K562 (cell line): ENCODE data around the gene GGT1. TPM values are rescaled to one million over a fixed set of nuclear protein-coding genes. Genes with fewer than 3 reads are reported as not detected.
A peak's percentile ranks its signal among the peaks of the same experiment; 100 is the strongest.

Experiments
- ATAC-seq: fragments of 200-7000 bp; cut with Tn5 transposase; 3 replicates; pipeline ENCODE4 v1.9.1; 2020; ENCODE audit warnings: moderate library complexity
- BruUV-seq: library from RNA; stranded (reverse); fragments of 400-500 nt; replicated peaks from 2 replicates; lab custom pipeline; 2021; lab: Mats Ljungman, UMichigan
- CTCF ChIA-PET: fragments of 300-600 bp; formaldehyde crosslinking; extraction: SDS; loops from one replicate; lab custom pipeline; 2021; ENCODE audit warnings: low intra/inter-chr PET ratio; lab: Yijun Ruan, JAX
- POLR2A ChIA-PET: fragments of 300-600, 350-650 bp; sonication (Branson Sonifier 250); formaldehyde crosslinking; extraction: SDS; loops from one replicate; lab custom pipeline; 2021; ENCODE audit warnings: antibody characterized with exemption, inconsistent platforms; lab: Yijun Ruan, JAX
- DNase-seq, 4 experiments: peaks; one replicate each; pipeline versions ENCODE4 v3.0.0 to v3.0.0-alpha.2; 2011 to 2018; ENCODE audit warnings: low spot score in 3 of 4, mixed read lengths in 3 of 4; ENCODE audit errors: extremely low read depth in 1 of 4
- FAIRE-seq: peaks from 2 replicates; lab custom pipeline; 2011; peaks lifted over from hg19 to GRCh38; lab: Jason Lieb, UNC
- H2AFZ ChIP-seq: 2 replicates; pipeline ENCODE4 v1.6.0; 2011; ENCODE audit warnings: low read depth, low read length, control low read depth, inconsistent platforms
- H3K27ac ChIP-seq: fragments of 200-600 bp; 3 replicates; pipeline ENCODE4 v1.8.0; 2011; ENCODE audit warnings: low read depth, mild to moderate bottlenecking, control low read depth, inconsistent platforms, low read length, moderate library complexity, mixed read lengths; ENCODE audit errors: extremely low read depth
- H3K27me3 ChIP-seq, 2 experiments: fragments of 300-600 bp in 1 of 2; 2 replicates in 1 of 2; 3 replicates in 1 of 2; pipeline versions ENCODE4 v1.6.0 to v1.8.0; 2011; ENCODE audit warnings: inconsistent platforms in 2 of 2, low read length in 2 of 2, mild to moderate bottlenecking in 1 of 2, mixed read lengths in 1 of 2, moderate library complexity in 1 of 2; ENCODE audit not compliant: control insufficient read depth in 2 of 2, insufficient read depth in 2 of 2
- H3K36me3 ChIP-seq: fragments of 300-600 bp; 3 replicates; pipeline ENCODE4 v1.8.0; 2011; ENCODE audit warnings: mild to moderate bottlenecking, low read length, inconsistent platforms; ENCODE audit not compliant: control insufficient read depth, insufficient read depth
- H3K4me1 ChIP-seq, 2 experiments: fragments of 200-600 bp in 1 of 2; replicated peaks in 1 of 2; 2 replicates in 1 of 2; 3 replicates in 1 of 2; pipeline versions ENCODE4 v1.5.1 to v1.8.0; 2011; ENCODE audit warnings: inconsistent platforms in 2 of 2, low read length in 2 of 2, mild to moderate bottlenecking in 1 of 2, mixed read lengths in 1 of 2, moderate library complexity in 1 of 2; ENCODE audit not compliant: control insufficient read depth in 2 of 2, insufficient read depth in 2 of 2
- H3K4me2 ChIP-seq: 2 replicates; pipeline ENCODE4 v1.6.1; 2011; ENCODE audit warnings: low read length, control low read depth, inconsistent platforms, mixed read lengths; ENCODE audit not compliant: insufficient read depth
- H3K4me3 ChIP-seq: fragments of 200-600 bp; sonication (generic), shearing (Covaris generic); 2 replicates; pipeline ENCODE4 v1.5.1; 2016; ENCODE audit warnings: control low read depth, inconsistent platforms
- H3K79me2 ChIP-seq: fragments of 200-600 bp; 3 replicates; pipeline ENCODE4 v1.8.0; 2011; ENCODE audit warnings: low read length, inconsistent platforms; ENCODE audit not compliant: control insufficient read depth, insufficient read depth
- H3K9ac ChIP-seq, 2 experiments: 2 replicates each; pipeline versions ENCODE4 v1.6.0 to v1.6.1; 2011; ENCODE audit warnings: low read depth in 2 of 2, low read length in 2 of 2, control low read depth in 1 of 2, inconsistent platforms in 1 of 2, mild to moderate bottlenecking in 1 of 2, mixed read lengths in 1 of 2; ENCODE audit not compliant: insufficient read depth in 1 of 2
- H3K9me1 ChIP-seq: one replicate; pipeline ENCODE4 v1.6.0; 2011; ENCODE audit warnings: inconsistent platforms, mild to moderate bottlenecking, low read length, moderate library complexity; ENCODE audit not compliant: control insufficient read depth, insufficient read depth
- H3K9me3 ChIP-seq: replicated peaks from 2 replicates; pipeline ENCODE4 v1.5.1; 2011; ENCODE audit warnings: low read depth, low read length, inconsistent platforms; ENCODE audit not compliant: control insufficient read depth, insufficient read depth
- H4K20me1 ChIP-seq: replicated peaks from 2 replicates; pipeline ENCODE4 v1.6.1; 2011; ENCODE audit warnings: low read length, inconsistent platforms, mixed read lengths; ENCODE audit not compliant: control insufficient read depth, insufficient read depth
- EP300 ChIP-seq: IDR thresholded peaks from 2 replicates; pipeline ENCODE4 v1.6.1; 2012; ENCODE audit warnings: low read length, improper control_type of control experiment
- FOXA3 ChIP-seq, 2 experiments: fragments of 450-650 bp in 1 of 2; sonication (generic) in 1 of 2; formaldehyde crosslinking; IDR thresholded peaks in 1 of 2; conservative IDR thresholded peaks in 1 of 2; 2 replicates each; pipeline versions ENCODE4 v1.4.0 to v1.8.0; 2020 to 2022; ENCODE audit warnings: mild to moderate bottlenecking in 2 of 2, missing genetic modification reagents in 1 of 2
- GABPB2 ChIP-seq: fragments of 250-450 bp; sonication (Bioruptor Pico); conservative IDR thresholded peaks from 2 replicates; pipeline ENCODE4 v1.5.1; 2021; ENCODE audit warnings: mild to moderate bottlenecking
- GTF2E2 ChIP-seq: fragments of 200-800 bp; sonication (Bioruptor generic); IDR thresholded peaks from 2 replicates; pipeline ENCODE4 v1.6.1; 2016; ENCODE audit warnings: missing genetic modification characterization, missing compliant biosample characterization
- HOXB6 ChIP-seq: fragments of 250-450 bp; sonication (Bioruptor Pico); IDR thresholded peaks from 2 replicates; pipeline ENCODE4 v1.5.1; 2022; ENCODE audit warnings: mild to moderate bottlenecking, borderline replicate concordance
- MAFK ChIP-seq: IDR thresholded peaks from 2 replicates; pipeline ENCODE4 v1.6.1; 2011; ENCODE audit warnings: low read length, improper control_type of control experiment
- MXI1 ChIP-seq: IDR thresholded peaks from 2 replicates; pipeline ENCODE4 v1.6.1; 2011; ENCODE audit warnings: low read depth, mild to moderate bottlenecking, improper control_type of control experiment, low read length
- NFXL1 ChIP-seq: fragments of 450-650 bp; formaldehyde crosslinking; IDR thresholded peaks from 2 replicates; pipeline ENCODE4 v1.4.0; 2021; ENCODE audit warnings: mild to moderate bottlenecking
- SREBF1 ChIP-seq: fragments of 150-350 bp; IDR thresholded peaks from 2 replicates; pipeline ENCODE4 v1.6.1; 2014; ENCODE audit warnings: antibody characterized with exemption, low read depth, low read length, borderline replicate concordance
- SRF ChIP-seq, 2 experiments: fragments of 250-450, 450-650 bp in 1 of 2; sonication (Bioruptor Pico) in 1 of 2; sonication (generic) in 1 of 2; formaldehyde crosslinking; IDR thresholded peaks; 2 replicates each; pipeline versions ENCODE4 v1.5.0 to v1.5.1; 2020 to 2022; ENCODE audit warnings: mild to moderate bottlenecking in 1 of 2, missing genetic modification reagents in 1 of 2
- SRSF3 ChIP-seq: fragments of 200-400 bp; formaldehyde crosslinking; IDR thresholded peaks from 2 replicates; pipeline ENCODE4 v1.6.1; 2016; ENCODE audit warnings: mild to moderate bottlenecking, low read length, moderate library complexity; ENCODE audit not compliant: insufficient read depth
- YY1 ChIP-seq, 3 experiments: IDR thresholded peaks; 2 replicates each; pipeline ENCODE4 v1.6.1; 2011; ENCODE audit warnings: low read length in 2 of 3, mild to moderate bottlenecking in 2 of 3, moderate library complexity in 2 of 3, borderline replicate concordance in 1 of 3, control low read depth in 1 of 3, low read depth in 1 of 3; ENCODE audit not compliant: insufficient read depth in 3 of 3, insufficient replicate concordance in 2 of 3, control insufficient read depth in 1 of 3, insufficient read length in 1 of 3; ENCODE audit errors: extremely low read depth in 1 of 3
- ZNF311 ChIP-seq: fragments of 250-450 bp; sonication (Bioruptor Pico); IDR thresholded peaks from 2 replicates; pipeline ENCODE4 v1.4.0; 2020; ENCODE audit warnings: mild to moderate bottlenecking, moderate library complexity
- WGBS: fragments of 100-300 bp; shearing (Covaris generic); methylation state at CpG from one replicate; pipeline ENCODE4 v1.1.6; 2016; ENCODE audit warnings: low coverage, mixed read lengths; ENCODE audit not compliant: insufficient coverage; ENCODE audit errors: missing lambda C conversion rate; 5-methylcytosine and 5-hydroxymethylcytosine counted together
- in situ Hi-C: fragments of 300-500 bp; cut with MboI; formaldehyde crosslinking; loops from 4 replicates; pipeline ENCODE4 v1.15.0; 2018; ENCODE audit warnings: inconsistent platforms, mixed read lengths
- intact Hi-C: fragments of 100-400 bp; cut with micrococcal nuclease; formaldehyde crosslinking; loops from 2 replicates; pipeline ENCODE4 v1.14.2; 2022
- polyA plus RNA-seq, 8 experiments: library from polyadenylated mRNA; depleted of rRNA in 4 of 8; stranded (reverse) in 5 of 8; unstranded in 3 of 8; fragments of >200 nt; fragmentation: Nextera tagmentation in 2 of 8; fragmentation: Illumina TruSeq in 1 of 8; extraction: Ambion mirVana in 2 of 8; extraction: Trizol in 1 of 8; gene quantifications; 2 replicates each; pipeline versions ENCODE4 v1.2.1 to v1.2.3, GENCODE V29; 2011 to 2014; ENCODE audit warnings: inconsistent platforms in 1 of 8, missing spikeins in 1 of 8
- total RNA-seq, 7 experiments: library from RNA; depleted of rRNA in 6 of 7; stranded (reverse); fragments of >200 nt in 6 of 7; fragmentation: Illumina TruSeq in 2 of 7; extraction: Trizol in 2 of 7; gene quantifications; 2 replicates each; pipeline versions ENCODE4 v1.2.1 to v1.2.3, GENCODE V29; 2011 to 2021; ENCODE audit warnings: low replicate concordance in 1 of 7
- TF ChIP-seq, protein P1 (sequence below): fragments of 450-650 bp; IDR thresholded peaks from 2 replicates; pipeline ENCODE4 v1.6.1; 2017; ENCODE audit warnings: antibody characterized with exemption
- TF ChIP-seq, protein P2 (sequence below), 2 experiments: IDR thresholded peaks; 2 replicates each; pipeline ENCODE4 v1.6.1; 2012; ENCODE audit warnings: improper control_type of control experiment in 2 of 2, low read depth in 2 of 2, low read length in 2 of 2, borderline replicate concordance in 1 of 2
- TF ChIP-seq, protein P3 (sequence below): fragments of 250-450 bp; sonication (Bioruptor Pico); IDR thresholded peaks from 2 replicates; pipeline ENCODE4 v1.6.1; 2021; ENCODE audit warnings: mild to moderate bottlenecking

Gene GGT1
- total and polyA plus RNA-seq, 9 of the 15 experiments (the other 6 are each of a cell fraction or from before 2014, with no cell fraction given), result 0.46 to 11.8 (median 6.9) TPM

DNA sequence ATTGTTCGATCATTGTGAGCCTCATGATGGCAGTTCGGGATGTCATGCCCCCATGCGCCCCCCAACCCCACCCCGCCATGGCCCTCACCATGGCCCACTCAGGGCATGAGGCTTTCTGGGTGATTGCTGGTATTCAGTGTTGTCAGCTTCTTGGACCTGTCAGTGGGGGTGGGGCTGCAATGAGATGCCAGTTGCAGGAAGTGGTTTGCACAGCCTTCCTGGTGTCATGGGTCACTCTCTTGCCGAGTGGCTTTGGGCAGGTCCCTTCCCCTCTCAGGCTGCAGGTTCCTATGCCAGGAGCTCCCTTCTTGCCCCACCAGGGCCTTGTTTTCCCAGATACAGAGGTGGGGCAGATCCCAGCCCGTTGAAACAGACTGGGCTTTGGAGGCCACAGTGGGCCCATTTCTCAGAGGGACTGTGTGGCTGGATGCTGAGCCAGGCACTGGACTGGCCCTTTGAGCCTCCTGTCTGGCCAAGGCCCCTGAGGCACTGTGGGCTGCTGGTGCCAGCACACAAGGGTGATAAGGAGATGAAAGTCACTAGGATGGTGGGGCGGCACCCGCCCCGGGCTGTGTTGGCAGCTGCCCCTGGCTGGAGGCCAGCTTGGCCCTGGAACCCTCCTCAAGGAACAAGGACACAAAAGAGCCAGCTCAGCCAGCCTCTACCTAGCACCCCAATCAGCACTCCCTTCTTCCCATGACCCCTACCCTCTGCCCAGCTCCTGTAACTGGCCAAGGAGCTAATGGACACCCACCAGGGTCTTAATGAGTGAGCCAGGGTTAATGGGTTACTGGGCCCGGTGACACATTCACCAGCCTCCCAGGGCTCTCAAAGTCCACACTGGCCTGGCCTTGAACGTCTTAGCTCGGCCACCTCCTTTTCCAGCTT, 1.5 kb upstream of the GGT1 start:
- Histone ChIP-seq H3K9me3 (no peaks in the 10 kb centered on the region), H3K9ac (peak overlapping the region in 1 of 2 experiments; percentile 35; a peak in 1 of 4 replicates), H3K4me1 (peaks cover 2 to 19% of the 10 kb centered on the region in 2 experiments; a peak in 3 of 5 replicates), H3K27me3 (no peaks in the 10 kb centered on the region), H2AFZ (no peak overlapping the region), H3K36me3 (no peaks in the 10 kb centered on the region), H3K9me1 (no peaks in the 10 kb centered on the region), H3K27ac (no peak overlapping the region), H3K4me2 (no peak overlapping the region), H3K79me2 (no peaks in the 10 kb centered on the region), H4K20me1 (no peaks in the 10 kb centered on the region), H3K4me3 (no peak overlapping the region)
- FAIRE-seq (no peak), ATAC-seq (no peak), DNase-seq (no peak)
- WGBS, result 65% methylated on average over 7 of the region's 12 CpGs
- ChIA-PET POLR2A (interaction anchor here (0.6 kb wide), 1 partner anchor 832 kb away, joined by 3 read pairs; no protein-coding TSS in a partner anchor), CTCF (no interaction called here)
- intact Hi-C loops, result no loop called here
- in situ Hi-C loops, result loop anchor here (5.0 kb wide), 1 partner anchor 924 kb away; no protein-coding TSS in a partner anchor
- no TSS peak for BruUV-seq
- TF ChIP-seq YY1 (IDR thresholded peaks at IDR 0.05; ENCODE audit: borderline replicate concordance in 1 of 3, control insufficient read depth in 1 of 3, extremely low read depth in 1 of 3, insufficient read depth in 3 of 3, insufficient read length in 1 of 3, insufficient replicate concordance in 2 of 3, low read depth in 1 of 3, low read length in 2 of 3), result no peak
- TF ChIP-seq HOXB6 (CRISPR knock-in tag), result no peak
- no peak for TF ChIP-seq SREBF1
- TF ChIP-seq EP300, result no peak
- TF ChIP-seq, protein P1, sequence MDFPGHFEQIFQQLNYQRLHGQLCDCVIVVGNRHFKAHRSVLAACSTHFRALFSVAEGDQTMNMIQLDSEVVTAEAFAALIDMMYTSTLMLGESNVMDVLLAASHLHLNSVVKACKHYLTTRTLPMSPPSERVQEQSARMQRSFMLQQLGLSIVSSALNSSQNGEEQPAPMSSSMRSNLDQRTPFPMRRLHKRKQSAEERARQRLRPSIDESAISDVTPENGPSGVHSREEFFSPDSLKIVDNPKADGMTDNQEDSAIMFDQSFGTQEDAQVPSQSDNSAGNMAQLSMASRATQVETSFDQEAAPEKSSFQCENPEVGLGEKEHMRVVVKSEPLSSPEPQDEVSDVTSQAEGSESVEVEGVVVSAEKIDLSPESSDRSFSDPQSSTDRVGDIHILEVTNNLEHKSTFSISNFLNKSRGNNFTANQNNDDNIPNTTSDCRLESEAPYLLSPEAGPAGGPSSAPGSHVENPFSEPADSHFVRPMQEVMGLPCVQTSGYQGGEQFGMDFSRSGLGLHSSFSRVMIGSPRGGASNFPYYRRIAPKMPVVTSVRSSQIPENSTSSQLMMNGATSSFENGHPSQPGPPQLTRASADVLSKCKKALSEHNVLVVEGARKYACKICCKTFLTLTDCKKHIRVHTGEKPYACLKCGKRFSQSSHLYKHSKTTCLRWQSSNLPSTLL, result no peak
- TF ChIP-seq GABPB2, result no peak
- no peak for TF ChIP-seq GTF2E2 (tag)
- no peak for TF ChIP-seq FOXA3 (CRISPR knock-in tag; conservative IDR thresholded peaks at IDR 0.05 in 1 of 2, IDR thresholded peaks at IDR 0.05 in 1 of 2)
- no peak for TF ChIP-seq SRSF3
- TF ChIP-seq MAFK, result no peak
- no peak for TF ChIP-seq NFXL1 (CRISPR knock-in tag)
- TF ChIP-seq ZNF311 (CRISPR knock-in tag), result no peak
- TF ChIP-seq MXI1, result no peak
- TF ChIP-seq, protein P2, sequence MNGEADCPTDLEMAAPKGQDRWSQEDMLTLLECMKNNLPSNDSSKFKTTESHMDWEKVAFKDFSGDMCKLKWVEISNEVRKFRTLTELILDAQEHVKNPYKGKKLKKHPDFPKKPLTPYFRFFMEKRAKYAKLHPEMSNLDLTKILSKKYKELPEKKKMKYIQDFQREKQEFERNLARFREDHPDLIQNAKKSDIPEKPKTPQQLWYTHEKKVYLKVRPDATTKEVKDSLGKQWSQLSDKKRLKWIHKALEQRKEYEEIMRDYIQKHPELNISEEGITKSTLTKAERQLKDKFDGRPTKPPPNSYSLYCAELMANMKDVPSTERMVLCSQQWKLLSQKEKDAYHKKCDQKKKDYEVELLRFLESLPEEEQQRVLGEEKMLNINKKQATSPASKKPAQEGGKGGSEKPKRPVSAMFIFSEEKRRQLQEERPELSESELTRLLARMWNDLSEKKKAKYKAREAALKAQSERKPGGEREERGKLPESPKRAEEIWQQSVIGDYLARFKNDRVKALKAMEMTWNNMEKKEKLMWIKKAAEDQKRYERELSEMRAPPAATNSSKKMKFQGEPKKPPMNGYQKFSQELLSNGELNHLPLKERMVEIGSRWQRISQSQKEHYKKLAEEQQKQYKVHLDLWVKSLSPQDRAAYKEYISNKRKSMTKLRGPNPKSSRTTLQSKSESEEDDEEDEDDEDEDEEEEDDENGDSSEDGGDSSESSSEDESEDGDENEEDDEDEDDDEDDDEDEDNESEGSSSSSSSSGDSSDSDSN (IDR thresholded peaks at IDR 0.05; ENCODE audit: borderline replicate concordance in 1 of 2, low read depth in 2 of 2, low read length in 2 of 2), result no peak
- TF ChIP-seq SRF (CRISPR knock-in tag; IDR thresholded peaks at IDR 0.05), result no peak
- TF ChIP-seq, protein P3, sequence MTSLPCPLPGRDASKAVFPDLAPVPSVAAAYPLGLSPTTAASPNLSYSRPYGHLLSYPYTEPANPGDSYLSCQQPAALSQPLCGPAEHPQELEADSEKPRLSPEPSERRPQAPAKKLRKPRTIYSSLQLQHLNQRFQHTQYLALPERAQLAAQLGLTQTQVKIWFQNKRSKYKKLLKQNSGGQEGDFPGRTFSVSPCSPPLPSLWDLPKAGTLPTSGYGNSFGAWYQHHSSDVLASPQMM (CRISPR knock-in tag), result no peak
